ENCODE results near the gene NPR3.

DNA sequence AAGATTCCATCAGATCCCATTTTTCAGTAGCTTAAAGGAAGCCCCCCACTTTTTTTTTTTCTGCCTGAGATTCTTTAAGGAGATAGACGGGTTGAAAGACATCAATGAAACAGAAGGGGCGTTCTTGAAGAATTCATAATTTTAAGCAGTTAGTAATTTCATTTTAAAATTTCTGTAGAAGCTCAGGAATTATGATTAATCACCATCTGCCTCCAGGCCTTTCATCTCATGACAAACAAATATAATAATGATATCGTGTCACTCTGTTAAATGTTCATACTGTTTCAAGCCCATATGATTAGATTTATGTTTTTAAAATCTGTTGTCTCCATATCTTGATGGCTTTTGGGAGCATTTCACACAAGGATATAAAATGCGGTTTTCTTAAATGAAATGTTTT, 75.2 kb downstream of the NPR3 start:
- TF ChIP-seq, protein P1, sequence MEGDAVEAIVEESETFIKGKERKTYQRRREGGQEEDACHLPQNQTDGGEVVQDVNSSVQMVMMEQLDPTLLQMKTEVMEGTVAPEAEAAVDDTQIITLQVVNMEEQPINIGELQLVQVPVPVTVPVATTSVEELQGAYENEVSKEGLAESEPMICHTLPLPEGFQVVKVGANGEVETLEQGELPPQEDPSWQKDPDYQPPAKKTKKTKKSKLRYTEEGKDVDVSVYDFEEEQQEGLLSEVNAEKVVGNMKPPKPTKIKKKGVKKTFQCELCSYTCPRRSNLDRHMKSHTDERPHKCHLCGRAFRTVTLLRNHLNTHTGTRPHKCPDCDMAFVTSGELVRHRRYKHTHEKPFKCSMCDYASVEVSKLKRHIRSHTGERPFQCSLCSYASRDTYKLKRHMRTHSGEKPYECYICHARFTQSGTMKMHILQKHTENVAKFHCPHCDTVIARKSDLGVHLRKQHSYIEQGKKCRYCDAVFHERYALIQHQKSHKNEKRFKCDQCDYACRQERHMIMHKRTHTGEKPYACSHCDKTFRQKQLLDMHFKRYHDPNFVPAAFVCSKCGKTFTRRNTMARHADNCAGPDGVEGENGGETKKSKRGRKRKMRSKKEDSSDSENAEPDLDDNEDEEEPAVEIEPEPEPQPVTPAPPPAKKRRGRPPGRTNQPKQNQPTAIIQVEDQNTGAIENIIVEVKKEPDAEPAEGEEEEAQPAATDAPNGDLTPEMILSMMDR (IDR thresholded peaks at IDR 0.05) = no peak
- no peak for TF ChIP-seq POLR2A (IDR thresholded peaks at IDR 0.05)
